GM18502 (cell line): ENCODE results near the gene DHX16.
"Not testable (repeated sequence)": the region's sequence is repeated elsewhere in the genome, so short reads cannot be mapped to it uniquely, and the experiment has no call there.

Experiments
- ATAC-seq: cut with Tn5 transposase; IDR thresholded peaks from one replicate; pipeline ENCODE4 v1.9.1; 2021; ENCODE audit warnings: mild to moderate bottlenecking; ENCODE audit not compliant: unreplicated experiment, poor library complexity

Gene DHX16

DNA sequence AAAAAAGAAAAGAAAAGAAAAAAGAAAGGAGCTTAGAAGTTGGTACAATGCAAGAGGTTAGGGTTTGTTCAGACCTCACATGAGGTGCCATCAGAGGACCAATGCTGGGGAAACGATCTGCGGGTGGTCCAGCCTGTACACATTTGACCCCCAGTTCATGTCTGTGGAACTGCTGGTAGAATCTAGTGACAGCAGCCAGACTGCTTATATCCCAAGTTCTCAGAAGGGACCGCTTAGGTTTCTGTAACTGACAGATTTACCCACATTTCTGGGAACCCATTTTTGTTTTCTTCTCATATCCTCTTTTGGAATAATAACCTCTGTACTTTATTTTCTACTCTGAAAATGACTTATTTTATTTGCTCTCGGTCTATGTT, 8.9 kb upstream of the DHX16 start:
- no peak for ATAC-seq

DNA sequence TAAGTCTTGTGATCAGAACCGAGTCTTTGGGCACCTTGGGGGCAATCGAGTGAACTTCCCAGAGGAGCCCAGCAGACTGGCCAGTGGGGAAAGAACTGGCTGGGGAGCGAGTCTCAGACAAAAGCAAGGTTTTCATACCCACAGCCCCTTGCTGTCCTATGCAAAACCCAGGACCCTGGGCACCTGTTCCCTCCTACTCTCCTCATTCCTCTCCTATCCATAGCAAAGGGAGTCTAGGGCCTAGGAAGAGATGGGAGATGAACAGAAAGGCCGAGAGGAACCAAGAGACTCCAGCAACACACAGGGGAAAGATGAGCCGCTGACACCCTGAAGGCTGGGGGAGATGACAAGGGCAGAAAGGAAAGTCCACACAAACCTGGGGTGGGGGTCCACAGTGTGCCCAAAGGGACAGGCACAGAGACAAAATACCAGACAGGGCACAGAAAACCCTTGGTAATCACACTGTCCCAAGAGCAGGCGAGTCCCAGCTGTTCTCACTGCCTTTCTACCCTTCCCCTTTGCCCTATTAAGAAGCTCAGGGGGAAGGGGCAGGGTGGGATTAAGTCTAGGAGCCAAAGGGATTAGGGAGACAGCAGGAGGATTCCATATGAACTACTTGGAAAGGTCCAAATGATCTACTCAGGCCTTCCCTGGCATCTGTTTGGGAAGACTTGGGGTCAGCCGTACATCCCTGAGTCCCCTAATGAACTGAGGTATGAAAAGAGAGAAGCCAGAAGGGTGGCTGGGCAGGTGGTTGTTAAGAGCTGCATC, 7.1 kb upstream of the DHX16 start:
- ATAC-seq: no peak

DNA sequence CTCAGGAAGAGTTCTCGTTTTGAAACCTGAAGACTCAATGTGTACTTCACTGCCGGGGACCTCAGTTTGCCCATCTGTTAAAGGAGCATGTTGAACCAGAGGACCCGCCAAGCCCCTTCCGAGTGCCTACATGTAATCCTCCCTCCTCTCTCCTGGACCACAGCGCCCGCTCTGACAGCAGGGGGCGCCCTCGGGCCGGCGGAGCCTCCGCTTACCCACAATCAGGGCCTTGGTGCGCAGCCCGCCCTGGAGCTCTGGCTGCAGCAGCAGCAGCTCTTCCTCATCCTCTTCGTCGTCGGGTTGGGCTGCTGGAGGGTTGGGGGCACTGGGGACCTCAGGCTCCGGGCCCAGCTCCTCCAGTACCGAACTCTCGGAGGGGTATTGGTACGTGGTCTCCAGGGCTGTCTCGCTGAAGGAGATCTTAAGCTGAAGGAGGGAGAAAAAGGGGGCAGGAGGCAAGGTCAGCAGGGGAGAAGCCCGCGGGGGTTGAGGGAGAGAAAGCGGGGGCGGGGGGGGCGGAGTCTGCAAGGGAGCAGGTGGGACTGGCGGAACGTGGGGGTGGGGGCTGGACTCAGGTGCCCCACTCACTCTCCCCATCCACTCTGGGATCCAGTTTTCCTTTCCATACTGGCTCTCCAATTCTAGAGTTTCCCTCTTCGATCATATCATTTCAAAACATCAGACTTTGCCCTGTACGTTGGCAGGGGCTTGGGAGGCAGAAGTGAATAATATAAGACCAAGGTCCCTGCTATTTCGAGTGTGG, 6.3 kb upstream of the DHX16 start:
- peak; percentile 41 for ATAC-seq

DNA sequence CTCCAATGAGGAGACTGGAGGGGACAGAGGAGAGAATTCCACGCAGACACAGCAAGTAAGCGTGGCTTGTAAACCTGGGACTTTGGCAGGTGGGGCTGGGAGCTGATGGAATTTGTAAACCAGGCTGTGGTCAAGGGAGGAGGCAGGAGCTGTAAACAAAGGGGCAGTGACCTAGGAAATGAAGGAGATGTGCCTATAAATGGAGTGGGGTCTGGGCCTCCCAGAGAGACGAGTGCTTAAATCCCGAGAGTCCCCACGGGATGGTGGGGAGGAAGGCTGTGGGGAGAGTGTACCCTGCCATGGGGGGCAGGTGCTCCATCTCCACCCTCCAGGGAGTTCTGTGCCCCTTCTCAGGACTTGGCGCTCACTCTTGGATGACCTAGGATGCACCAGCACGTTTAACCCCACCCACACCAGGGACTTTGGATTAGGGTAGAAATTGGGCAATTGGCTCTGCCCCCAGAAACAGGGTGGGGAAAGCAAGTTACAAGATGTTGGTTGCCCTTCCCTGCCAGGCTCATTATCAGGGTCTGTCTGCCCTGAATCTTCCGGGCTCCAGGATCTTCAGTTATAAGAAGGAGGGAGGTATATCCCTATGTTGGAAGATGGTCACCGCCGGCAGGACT, 4.0 kb upstream of the DHX16 start:
- ATAC-seq: no peak

DNA sequence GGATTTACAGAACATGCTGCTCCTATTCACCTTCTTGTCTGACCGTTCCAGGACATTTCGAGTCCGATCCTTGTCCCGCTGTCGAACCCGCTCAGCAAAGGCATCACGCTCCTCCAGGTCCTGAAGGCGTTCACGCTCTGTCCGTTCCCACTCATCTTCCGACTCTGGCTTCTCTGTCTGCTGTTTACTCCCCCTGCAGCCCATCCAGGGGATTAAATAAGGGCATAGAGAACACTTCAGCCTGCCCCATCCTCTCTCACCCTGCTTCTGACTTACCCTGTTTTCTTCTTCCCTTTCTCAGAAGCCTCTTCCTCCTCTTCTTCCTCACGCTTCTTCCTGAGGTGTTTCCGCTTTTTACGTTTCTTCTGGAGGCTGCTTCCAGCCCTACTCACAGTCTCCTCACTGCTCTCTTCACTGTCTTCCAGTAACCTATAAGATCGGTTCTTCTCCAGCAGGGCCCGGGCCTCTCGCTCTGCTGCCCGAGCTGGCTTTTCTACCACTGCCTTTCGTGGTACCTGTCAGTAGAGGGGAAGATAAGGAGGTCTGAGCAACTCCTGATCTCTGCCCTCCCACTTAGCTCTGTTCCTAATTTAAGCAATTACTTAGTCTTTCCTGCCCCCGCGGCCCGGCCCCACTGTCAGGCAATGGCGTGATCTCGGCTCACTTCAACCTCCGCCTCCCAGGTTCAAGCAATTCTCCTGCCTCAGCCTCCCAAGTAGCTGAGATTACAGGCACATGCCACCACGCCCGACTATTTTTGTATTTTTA, 1.9 kb downstream of the DHX16 start:
- ATAC-seq: no peak

DNA sequence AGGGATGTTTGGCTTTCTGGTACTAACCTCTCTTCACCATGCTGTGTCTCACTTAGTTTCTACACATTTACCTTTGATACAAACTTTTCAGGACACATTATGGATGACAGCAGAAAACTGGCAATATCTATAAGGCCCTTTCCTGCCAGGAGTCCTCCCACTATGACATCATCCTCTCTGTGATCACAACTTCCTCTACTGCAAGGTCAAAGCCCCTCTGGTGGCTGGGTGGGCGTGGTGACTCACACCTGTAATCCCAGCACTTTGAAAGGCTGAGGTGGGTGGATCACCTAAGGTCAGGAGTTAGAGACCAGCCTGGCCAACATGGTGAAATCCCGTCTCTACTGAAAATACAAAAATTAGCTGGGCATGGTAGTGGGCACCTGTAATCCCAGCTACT, 6.5 kb downstream of the DHX16 start:
- ATAC-seq: not testable (repeated sequence)

DNA sequence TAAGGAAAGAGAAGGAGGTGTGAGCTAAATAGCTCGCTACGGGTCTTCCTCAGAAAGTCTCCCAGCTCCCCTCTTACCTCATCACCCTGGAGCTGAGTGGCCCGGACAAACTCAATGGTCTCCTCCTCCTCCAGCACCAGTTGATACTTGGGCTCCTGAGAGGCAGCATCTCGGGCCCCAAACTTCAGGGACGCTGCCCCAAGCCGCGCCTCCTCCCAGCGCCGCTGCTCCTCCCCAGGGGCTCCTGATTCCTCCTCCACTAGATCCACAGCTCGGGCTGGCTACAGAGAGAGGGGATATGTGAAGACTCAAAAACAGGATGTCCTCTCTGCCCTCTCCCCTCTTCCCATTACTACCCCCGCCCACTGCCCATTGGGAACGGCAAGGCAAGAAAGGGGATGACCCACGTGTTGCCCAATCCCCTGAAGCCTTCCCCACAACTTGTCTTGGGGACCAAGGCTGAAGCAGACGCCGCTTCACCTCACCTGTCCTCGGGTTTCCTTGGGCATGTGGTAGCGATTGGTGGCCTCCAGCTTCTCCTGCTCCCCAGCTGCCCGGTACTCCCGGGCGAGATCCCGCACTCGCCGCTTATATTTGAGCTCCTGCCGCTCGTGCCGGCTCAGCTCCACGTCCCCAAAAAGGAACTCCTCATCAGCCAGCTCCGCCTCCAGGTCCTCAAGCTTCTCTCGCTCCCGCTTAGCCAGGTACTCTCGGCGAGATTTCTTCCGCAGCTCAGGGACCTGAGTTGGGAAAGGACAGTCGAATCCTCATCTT, 7.6 kb downstream of the DHX16 start:
- no peak for ATAC-seq

DNA sequence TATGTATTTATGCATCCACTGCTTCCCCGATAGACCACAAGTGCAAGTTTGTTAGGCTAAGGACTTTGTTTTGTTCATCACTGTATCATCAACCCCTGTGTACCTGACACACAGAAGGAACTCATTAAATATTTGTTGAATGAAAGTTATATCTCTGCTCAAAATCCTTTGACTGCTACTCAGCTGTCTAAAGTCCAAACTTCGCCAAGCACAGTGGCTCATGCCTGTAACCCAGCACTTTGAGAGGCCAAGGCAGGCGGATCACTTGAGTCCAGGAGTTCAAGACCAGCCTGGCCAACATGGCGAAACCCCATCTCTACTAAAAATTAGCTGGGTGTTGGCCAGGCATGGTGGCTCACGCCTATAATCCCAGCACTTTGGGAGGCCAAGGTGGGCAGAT, 14.9 kb downstream of the DHX16 start:
- ATAC-seq: not testable (repeated sequence)

DNA sequence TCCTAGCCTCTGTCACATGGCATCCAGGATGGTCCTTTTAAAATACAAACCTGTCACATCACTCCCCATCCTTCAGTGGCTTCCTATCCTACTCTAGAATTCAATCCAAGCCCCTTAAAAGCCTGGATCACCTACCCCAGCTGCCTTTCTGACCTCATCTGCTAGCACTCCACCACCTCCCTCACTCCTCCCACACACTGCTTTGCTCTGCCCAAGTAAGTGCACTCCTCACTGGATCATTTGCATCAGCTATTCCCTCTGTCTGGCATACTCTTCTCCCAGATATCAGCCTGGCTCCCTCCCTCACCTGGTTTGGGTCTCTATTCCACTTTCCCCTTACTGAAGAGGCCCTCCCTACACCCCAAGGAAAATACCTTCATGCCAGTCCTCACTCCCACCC, 15.4 kb downstream of the DHX16 start:
- no peak for ATAC-seq

DNA sequence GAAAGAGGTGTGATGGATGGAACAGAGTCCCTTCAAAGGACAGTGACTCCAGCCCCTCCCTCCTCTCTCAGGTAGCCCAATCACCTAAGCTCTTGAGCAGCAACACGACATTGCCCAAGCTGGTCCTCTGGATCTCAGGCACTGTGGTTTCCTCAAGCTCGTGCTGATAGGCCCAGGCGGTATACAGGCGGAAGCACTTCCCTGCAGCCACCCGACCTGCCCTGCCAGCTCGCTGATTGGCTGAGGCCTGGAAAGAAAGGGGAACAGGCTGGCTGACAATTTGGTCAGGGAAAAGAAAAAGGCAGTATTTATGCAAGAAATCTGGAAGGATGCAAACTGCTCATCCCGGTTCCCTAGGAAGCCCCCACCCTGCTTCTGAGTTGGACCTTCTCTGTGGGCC, 16.3 kb downstream of the DHX16 start:
- ATAC-seq: no peak

DNA sequence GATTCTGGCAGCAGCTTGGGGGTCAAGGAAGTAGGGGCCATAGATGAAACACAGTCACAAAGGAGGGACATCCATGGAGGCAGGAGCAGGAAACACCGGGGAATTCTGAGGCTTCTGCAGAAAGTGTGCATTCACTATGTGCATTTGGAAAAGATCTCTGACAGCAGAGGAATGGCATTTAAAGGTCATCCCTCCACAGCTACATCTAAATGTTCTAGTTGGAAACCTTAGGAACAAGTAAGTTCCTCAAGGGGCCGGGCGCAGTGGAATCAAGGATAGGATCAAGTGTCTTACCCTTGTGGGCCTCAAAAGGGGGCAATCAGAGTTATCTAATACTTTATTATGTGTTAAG, 17.1 kb downstream of the DHX16 start:
- no peak for ATAC-seq

DNA sequence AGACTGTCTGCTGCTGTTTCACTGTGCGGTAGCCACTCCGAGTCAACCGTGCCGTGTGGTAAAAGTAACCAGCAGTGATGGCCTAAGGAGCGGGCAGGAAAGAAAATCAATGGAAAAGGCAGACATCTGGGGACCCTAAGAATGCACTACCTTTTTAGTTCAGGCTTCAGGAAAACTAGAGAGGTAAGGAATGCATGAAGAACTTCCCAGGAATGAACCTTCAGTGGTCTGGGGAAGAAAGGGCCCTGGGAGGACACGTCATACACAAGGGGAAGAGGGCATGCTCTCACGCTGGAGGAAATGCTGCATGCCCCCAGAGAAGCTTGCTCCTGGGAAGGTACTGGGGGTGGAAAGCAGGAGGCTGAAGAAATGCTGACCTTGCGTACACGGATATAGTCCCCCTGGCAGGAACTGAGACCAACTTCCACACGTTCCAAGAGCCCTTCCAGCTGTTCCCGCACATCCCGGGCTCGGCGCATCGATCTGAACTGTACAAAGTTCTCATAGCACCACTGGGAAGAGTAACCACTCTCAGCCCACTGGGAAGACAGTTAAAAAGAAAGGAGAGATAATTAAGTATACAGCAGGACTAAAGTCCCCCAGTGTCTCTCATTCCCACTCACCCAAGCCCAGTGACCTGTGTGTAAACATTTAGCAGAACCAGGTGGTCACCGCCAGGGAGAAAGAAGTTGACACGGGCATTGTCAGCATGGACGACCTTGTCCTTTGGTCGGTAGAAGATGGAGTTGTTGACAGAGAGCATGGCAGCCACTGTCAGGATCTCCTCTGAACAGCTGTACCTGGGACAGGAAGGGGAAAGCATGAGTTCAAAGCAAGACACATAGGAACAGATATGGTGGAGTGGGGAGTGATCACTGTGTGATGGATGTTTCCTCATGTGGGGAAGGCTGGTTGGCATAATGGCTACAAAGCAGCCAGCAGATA, 17.7 kb downstream of the DHX16 start:
- no peak for ATAC-seq

DNA sequence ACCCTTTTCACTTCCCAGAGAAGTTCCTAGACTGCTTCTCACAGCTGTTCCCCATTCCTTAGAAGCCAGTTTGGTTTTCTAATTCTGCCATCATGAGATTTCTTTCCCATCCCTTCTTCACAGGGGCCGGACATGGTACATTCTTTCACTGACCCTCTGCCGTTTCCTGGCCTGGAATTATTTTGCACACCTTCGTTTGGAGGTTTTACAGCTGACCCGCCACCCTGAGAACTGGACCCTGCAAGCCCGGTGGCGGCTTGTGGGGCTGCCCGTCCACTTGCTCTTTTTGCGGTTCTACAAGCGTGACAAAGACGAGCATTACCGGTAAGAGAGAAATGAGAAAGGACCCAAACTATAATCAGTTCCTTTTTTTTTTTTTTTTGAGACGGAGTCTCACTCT, 21.7 kb downstream of the DHX16 start:
- no peak for ATAC-seq

DNA sequence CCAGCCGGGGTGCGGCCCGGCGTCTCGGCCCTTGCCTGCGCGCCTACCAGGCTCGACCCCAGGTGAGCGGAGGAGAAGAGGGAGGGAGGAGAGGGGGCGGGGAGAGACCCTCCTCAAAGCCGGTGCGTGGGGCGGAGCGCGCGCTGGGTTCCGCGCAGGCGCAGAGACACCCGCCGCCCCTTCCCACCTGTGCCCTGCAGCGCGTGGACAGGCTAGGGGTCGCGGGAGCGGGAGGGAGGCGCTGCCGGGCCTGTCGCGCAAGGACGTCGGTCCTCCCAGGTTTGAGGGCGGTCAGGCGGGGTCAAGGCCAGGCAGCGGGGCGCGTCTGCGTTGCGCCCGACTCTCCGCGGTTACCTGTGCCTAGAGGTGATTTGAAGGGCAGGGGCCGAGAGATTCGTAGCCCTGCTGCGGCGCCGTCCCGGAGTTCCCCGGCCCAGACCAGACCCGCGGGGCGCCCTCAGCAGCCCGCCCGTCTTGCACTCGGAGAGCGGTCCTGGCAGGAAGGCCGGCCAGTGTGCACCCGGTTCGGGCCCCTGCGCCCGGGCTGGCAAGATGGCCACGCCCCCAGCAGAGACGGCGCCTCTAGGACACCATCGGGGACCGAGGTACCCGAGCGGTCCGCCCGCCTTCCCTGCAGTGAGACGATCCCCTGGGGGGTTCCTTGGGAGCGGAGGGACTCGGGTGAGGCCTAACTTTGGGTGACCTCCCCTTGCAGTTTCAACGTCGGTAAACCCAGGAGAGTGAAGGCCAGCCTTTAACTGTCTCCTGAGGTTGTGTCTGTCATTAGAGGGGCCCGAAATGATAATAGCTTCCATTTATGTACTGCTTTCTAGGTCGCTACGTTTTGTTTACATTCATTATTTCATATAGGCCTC, 25.3 kb downstream of the DHX16 start:
- peak; percentile 70 for ATAC-seq

DNA sequence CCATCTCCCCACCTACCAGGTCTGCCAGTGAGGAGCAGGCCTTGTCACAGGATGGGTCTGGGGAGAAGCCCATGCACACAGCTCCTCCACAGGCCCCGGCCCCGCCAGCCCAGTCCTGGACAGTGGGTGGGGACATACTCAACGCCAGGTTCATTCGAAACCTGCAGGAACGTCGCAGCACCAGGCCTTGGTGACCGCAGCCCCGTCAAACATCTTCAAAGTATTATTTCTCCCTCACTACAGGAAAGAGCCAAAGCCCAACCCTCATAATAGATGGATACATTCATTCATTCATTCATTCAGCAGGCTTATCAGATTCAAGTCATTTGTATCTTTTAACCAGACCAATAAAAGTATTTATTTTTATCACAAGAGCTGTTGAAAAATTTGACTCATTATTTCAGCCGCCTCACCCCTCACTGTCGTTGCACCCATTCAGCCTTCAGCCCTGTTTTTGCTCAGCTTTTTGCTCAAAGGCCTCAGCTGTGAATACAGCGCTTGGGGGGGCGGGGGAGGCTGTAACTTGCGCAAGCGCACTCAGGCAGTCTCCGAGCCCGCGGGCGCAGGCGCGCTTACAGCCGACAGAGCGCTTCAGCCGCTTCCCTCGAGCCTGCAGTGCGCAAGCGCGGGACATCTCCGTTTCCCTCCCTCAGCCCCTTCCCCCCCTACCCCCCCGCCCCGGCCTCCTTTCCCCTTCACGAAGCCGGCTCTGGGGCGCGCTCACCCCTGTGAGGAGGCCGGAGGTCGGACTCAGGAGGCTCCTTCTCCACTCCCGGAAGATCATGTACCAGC, 26.2 kb downstream of the DHX16 start, which contains the start of gene C6orf136:
Gene C6orf136 (plus strand): TSS at position 684 of the 792 bp plus-strand sequence. CDS start 99 bp downstream, at position 783.
- ATAC-seq: peak; percentile 49

DNA sequence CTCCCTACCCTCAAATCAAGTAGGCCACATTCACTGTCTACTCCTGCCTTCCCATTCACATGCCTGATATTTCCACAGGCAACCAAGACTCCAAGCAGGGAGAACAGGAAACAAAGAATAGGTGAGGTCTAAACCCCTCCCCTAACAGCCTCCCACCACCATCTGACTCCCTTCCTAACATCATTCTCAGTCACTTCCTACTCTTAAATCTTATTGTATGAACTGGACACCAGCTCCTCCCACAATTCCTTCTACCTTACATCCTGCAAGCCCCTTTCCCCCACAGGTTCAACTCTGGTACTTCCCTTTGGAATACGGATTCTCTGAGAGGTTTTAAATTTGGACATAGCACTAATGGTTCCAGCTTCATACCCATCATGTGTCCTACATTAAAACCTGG, 26.8 kb downstream of the DHX16 start:
- ATAC-seq: no peak

DNA sequence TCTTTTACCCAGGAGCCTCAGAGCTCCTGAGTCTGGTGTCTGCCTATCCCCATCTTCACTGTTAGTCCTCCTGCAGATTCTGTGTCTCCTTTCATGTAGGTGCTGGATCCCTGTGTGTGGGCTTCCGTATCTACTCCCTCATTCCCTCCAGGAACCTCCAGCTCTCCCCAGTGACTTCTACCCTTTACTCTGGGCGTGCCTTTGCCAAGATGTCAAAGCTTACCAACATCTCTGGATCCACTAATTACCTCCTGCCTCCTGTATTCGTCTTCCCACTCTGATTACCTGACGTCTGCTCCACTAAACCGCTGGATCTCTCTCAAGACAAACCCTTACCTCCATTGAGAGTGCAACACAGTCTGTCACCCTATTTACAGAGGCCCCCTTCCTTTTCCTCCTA, 28.0 kb downstream of the DHX16 start:
- no peak for ATAC-seq
